HEK293 (cell line): ENCODE results near the gene SHE.

Experiments
- CTCF ChIA-PET: fragments of 350-600 bp; formaldehyde crosslinking; extraction: SDS; loops from one replicate; lab custom pipeline; 2021; ENCODE audit warnings: antibody characterized with exemption; lab: Yijun Ruan, JAX
- POLR2A ChIA-PET: fragments of 300-600 bp; formaldehyde crosslinking; extraction: SDS; loops from one replicate; lab custom pipeline; 2020; ENCODE audit warnings: antibody characterized with exemption, inconsistent platforms; lab: Yijun Ruan, JAX
- H3K27ac ChIP-seq: fragments of 200-500 bp; sonication (Bioruptor generic); 2 replicates; pipeline ENCODE4 v1.5.1; 2014; ENCODE audit warnings: low read depth, low read length, control low read depth, inconsistent platforms; ENCODE audit errors: extremely low read depth
- H3K36me3 ChIP-seq, 2 experiments: fragments of 200-500 bp in 1 of 2; sonication (Bioruptor generic) in 1 of 2; 1 replicate in 1 of 2; 2 replicates in 1 of 2; pipeline ENCODE4 v1.5.1; 2014 to 2017; ENCODE audit warnings: inconsistent platforms in 2 of 2, low read length in 2 of 2; ENCODE audit not compliant: control insufficient read depth in 2 of 2, insufficient read depth in 1 of 2
- H3K4me1 ChIP-seq: fragments of 200-500 bp; sonication (Bioruptor generic); 2 replicates; pipeline ENCODE4 v1.5.1; 2014; ENCODE audit warnings: mild to moderate bottlenecking, low read length, inconsistent platforms; ENCODE audit not compliant: control insufficient read depth, insufficient read depth
- H3K4me3 ChIP-seq: 2 replicates; pipeline ENCODE4 v1.5.1; 2011; ENCODE audit warnings: low read depth, mild to moderate bottlenecking, control low read depth, low read length, moderate library complexity
- H3K9me3 ChIP-seq: fragments of 200-500 bp; sonication (Bioruptor generic); 2 replicates; pipeline ENCODE4 v1.5.1; 2014; ENCODE audit warnings: low read depth, low read length, inconsistent platforms; ENCODE audit not compliant: control insufficient read depth, insufficient read depth
- FEZF1 ChIP-seq: fragments of 450-650 bp; formaldehyde crosslinking; IDR thresholded peaks from 2 replicates; pipeline ENCODE4 v1.5.1; 2016; ENCODE audit warnings: missing biosample characterization, missing genetic modification characterization
- GFI1B ChIP-seq: fragments of 450-650 bp; formaldehyde crosslinking; IDR thresholded peaks from 2 replicates; pipeline ENCODE4 v1.5.1; 2016; ENCODE audit warnings: missing biosample characterization, missing genetic modification characterization
- MYNN ChIP-seq: fragments of 450-650 bp; formaldehyde crosslinking; IDR thresholded peaks from 2 replicates; pipeline ENCODE4 v1.5.1; 2016; ENCODE audit warnings: missing biosample characterization, missing genetic modification characterization, borderline replicate concordance
- OSR2 ChIP-seq: fragments of 450-650 bp; formaldehyde crosslinking; IDR thresholded peaks from 2 replicates; pipeline ENCODE4 v1.5.1; 2016; ENCODE audit warnings: missing biosample characterization, missing genetic modification characterization
- SALL2 ChIP-seq: fragments of 450-650 bp; formaldehyde crosslinking; IDR thresholded peaks from 2 replicates; pipeline ENCODE4 v1.5.0; 2017; ENCODE audit warnings: missing biosample characterization, mild to moderate bottlenecking, missing genetic modification characterization, borderline replicate concordance
- WT1 ChIP-seq: fragments of 450-650 bp; formaldehyde crosslinking; IDR thresholded peaks from 2 replicates; pipeline ENCODE4 v1.5.1; 2016; ENCODE audit warnings: missing biosample characterization, missing genetic modification characterization
- YY2 ChIP-seq: fragments of 450-650 bp; formaldehyde crosslinking; IDR thresholded peaks from 2 replicates; pipeline ENCODE4 v1.5.1; 2016; ENCODE audit warnings: missing biosample characterization, missing genetic modification characterization
- ZBTB8A ChIP-seq: fragments of 450-650 bp; formaldehyde crosslinking; IDR thresholded peaks from 2 replicates; pipeline ENCODE4 v1.5.1; 2016; ENCODE audit warnings: missing biosample characterization, missing genetic modification characterization
- ZFHX2 ChIP-seq: fragments of 450-650 bp; formaldehyde crosslinking; conservative IDR thresholded peaks from 2 replicates; pipeline ENCODE4 v1.5.1; 2016; ENCODE audit warnings: missing biosample characterization, missing genetic modification characterization
- ZFP69B ChIP-seq: fragments of 450-650 bp; formaldehyde crosslinking; IDR thresholded peaks from 2 replicates; pipeline ENCODE4 v1.5.1; 2016; ENCODE audit warnings: missing biosample characterization, missing genetic modification characterization
- ZIC2 ChIP-seq: fragments of 450-650 bp; formaldehyde crosslinking; IDR thresholded peaks from 2 replicates; pipeline ENCODE4 v1.5.1; 2016; ENCODE audit warnings: missing biosample characterization, missing genetic modification characterization
- ZNF121 ChIP-seq: fragments of 450-650 bp; formaldehyde crosslinking; IDR thresholded peaks from 2 replicates; pipeline ENCODE4 v1.5.1; 2016; ENCODE audit warnings: missing biosample characterization, missing genetic modification characterization
- ZNF23 ChIP-seq: fragments of 450-650 bp; formaldehyde crosslinking; IDR thresholded peaks from 2 replicates; pipeline ENCODE4 v1.5.1; 2016; ENCODE audit warnings: missing biosample characterization, missing genetic modification characterization, borderline replicate concordance
- ZNF366 ChIP-seq: fragments of 450-650 bp; formaldehyde crosslinking; conservative IDR thresholded peaks from 2 replicates; pipeline ENCODE4 v1.5.1; 2016; ENCODE audit warnings: missing biosample characterization, missing genetic modification characterization
- ZNF404 ChIP-seq: fragments of 450-650 bp; formaldehyde crosslinking; IDR thresholded peaks from 2 replicates; pipeline ENCODE4 v1.5.1; 2017; ENCODE audit warnings: missing biosample characterization, missing genetic modification characterization
- ZNF48 ChIP-seq: fragments of 450-650 bp; formaldehyde crosslinking; IDR thresholded peaks from 2 replicates; pipeline ENCODE4 v1.5.1; 2016; ENCODE audit warnings: missing biosample characterization, missing genetic modification characterization
- ZNF596 ChIP-seq: fragments of 450-650 bp; IDR thresholded peaks from 2 replicates; pipeline ENCODE4 v1.5.0; 2018; ENCODE audit warnings: missing biosample characterization, mild to moderate bottlenecking, missing genetic modification characterization, moderate library complexity
- ZNF623 ChIP-seq: fragments of 450-650 bp; formaldehyde crosslinking; IDR thresholded peaks from 2 replicates; pipeline ENCODE4 v1.5.1; 2016; ENCODE audit warnings: missing biosample characterization, missing genetic modification characterization
- ZNF660 ChIP-seq: fragments of 450-650 bp; IDR thresholded peaks from 2 replicates; pipeline ENCODE4 v1.5.1; 2018; ENCODE audit warnings: missing biosample characterization, mild to moderate bottlenecking, missing genetic modification characterization
- ZNF76 ChIP-seq: fragments of 450-650 bp; formaldehyde crosslinking; IDR thresholded peaks from 2 replicates; pipeline ENCODE4; 2016; ENCODE audit warnings: low read depth, missing biosample characterization, missing genetic modification characterization, borderline replicate concordance
- ZNF776 ChIP-seq: fragments of 450-650 bp; formaldehyde crosslinking; IDR thresholded peaks from 2 replicates; pipeline ENCODE4 v1.5.0; 2017; ENCODE audit warnings: missing biosample characterization, missing genetic modification characterization, borderline replicate concordance
- ZNF777 ChIP-seq: fragments of 450-650 bp; formaldehyde crosslinking; IDR thresholded peaks from 2 replicates; pipeline ENCODE4 v1.5.1; 2017; ENCODE audit warnings: missing biosample characterization, missing genetic modification characterization, borderline replicate concordance
- ZNF785 ChIP-seq: fragments of 450-650 bp; formaldehyde crosslinking; IDR thresholded peaks from 2 replicates; pipeline ENCODE4 v1.5.1; 2016; ENCODE audit warnings: missing biosample characterization, missing genetic modification characterization
- TF ChIP-seq, protein P1 (sequence below): fragments of 450-650 bp; formaldehyde crosslinking; IDR thresholded peaks from 2 replicates; pipeline ENCODE4 v1.5.1; 2016; ENCODE audit warnings: missing biosample characterization, missing genetic modification characterization, low read depth
- TF ChIP-seq, protein P2 (sequence below): fragments of 450-650 bp; formaldehyde crosslinking; IDR thresholded peaks from 2 replicates; pipeline ENCODE4 v1.5.1; 2016; ENCODE audit warnings: missing biosample characterization, missing genetic modification characterization
- TF ChIP-seq, protein P3 (sequence below): fragments of 450-650 bp; formaldehyde crosslinking; IDR thresholded peaks from 2 replicates; pipeline ENCODE4 v1.5.1; 2016; ENCODE audit warnings: missing biosample characterization, missing genetic modification characterization

SHE gene

DNA sequence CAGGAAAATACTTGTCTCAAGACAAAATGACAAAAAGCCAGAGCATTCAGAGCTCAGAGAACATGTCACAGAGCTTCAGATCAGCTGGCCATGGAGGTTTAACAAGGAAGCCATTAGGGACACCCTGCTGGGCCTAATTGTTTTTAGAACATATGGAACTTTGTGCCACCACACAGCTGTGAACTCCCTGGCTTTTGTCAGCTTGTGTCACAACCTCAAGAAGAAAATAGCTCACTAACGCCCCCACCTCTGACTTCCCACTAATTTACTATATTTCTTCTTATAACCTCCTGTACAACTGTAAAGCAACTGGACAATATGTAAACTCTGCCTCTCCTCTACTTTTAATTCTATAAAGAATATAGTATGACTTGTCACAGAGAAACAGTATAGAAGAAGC is 21.2 kb downstream of the SHE start:
- 0 out of 2 replicates have a peak, but pooled peaks have one; percentile 31 for TF ChIP-seq FEZF1 (tag by site-specific recombination)
- TF ChIP-seq ZIC2 (tag by site-specific recombination), result peak; percentile 28; the same call in 1 of the 2 replicates
- TF ChIP-seq SALL2, result no peak
- TF ChIP-seq, protein P1, sequence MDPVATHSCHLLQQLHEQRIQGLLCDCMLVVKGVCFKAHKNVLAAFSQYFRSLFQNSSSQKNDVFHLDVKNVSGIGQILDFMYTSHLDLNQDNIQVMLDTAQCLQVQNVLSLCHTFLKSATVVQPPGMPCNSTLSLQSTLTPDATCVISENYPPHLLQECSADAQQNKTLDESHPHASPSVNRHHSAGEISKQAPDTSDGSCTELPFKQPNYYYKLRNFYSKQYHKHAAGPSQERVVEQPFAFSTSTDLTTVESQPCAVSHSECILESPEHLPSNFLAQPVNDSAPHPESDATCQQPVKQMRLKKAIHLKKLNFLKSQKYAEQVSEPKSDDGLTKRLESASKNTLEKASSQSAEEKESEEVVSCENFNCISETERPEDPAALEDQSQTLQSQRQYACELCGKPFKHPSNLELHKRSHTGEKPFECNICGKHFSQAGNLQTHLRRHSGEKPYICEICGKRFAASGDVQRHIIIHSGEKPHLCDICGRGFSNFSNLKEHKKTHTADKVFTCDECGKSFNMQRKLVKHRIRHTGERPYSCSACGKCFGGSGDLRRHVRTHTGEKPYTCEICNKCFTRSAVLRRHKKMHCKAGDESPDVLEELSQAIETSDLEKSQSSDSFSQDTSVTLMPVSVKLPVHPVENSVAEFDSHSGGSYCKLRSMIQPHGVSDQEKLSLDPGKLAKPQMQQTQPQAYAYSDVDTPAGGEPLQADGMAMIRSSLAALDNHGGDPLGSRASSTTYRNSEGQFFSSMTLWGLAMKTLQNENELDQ (tag by site-specific recombination), result no peak
- 0 out of 2 replicates have a peak, but pooled peaks have one; percentile 11 for TF ChIP-seq ZNF623 (tag by site-specific recombination)
- TF ChIP-seq YY2 (tag by site-specific recombination), result 0 out of 2 replicates have a peak, but pooled peaks have one; percentile 35
- TF ChIP-seq OSR2, result peak; percentile 48; the same call in 1 of the 2 replicates
- 0 out of 2 replicates have a peak, but pooled peaks have one; percentile 10 for TF ChIP-seq ZFHX2 (tag by site-specific recombination)
- peak; percentile 59; the same call in 1 of the 2 replicates for TF ChIP-seq ZNF660
- CTCF ChIA-PET, result interaction anchor here (0.5 to 11.0 kb wide), 30 partner anchors 9 to 598 kb away, joined by 3 to 205 read pairs (median 4); partner anchors contain the start of gene EFNA3
- H3K36me3 ChIP-seq, result no peaks in the 10 kb centered on the region
- H3K9me3 ChIP-seq, result no peaks in the 10 kb centered on the region
- H3K4me3 ChIP-seq, result no peak overlapping the region
- no peak overlapping the region for H3K27ac ChIP-seq
- POLR2A ChIA-PET, result interaction anchor here (0.6 to 0.8 kb wide), 2 partner anchors 73 to 753 kb away, joined by 3 to 4 read pairs; no protein-coding TSS in a partner anchor
- peaks cover 3% of the 10 kb centered on the region; the same call in 1 of the 2 replicates for H3K4me1 ChIP-seq

DNA sequence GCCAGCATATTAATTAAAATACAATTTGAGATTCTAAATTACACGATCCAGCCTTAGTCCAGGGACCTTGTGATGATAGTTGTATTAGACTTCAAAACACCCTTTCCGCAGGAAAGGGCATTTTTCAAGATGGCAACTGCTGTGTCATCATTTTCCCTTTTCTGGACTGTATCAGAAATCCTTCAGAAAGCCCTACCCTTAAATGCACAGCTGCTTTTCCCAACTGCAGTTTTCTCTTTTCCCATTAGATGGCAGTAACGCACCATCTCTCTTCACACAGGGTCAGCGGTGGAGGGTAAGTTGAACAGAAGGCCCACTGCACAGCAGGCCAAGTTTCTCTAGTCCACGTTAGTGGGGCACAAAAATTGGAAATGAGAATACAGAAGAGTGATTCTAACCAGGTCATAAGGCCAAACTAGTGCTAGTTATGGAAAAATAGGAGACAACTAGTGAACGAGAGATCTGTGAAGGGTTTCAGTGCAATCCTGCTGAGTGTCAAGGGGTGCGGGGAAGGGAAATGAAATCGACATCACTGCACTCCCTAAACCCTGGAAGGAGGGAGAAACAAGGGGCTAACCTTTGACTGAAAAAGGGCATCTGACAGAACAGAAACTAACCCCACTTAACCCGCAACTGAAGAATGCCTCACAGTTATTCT is 22.3 kb downstream of the SHE start:
- Histone ChIP-seq H3K9me3 (no peaks in the 10 kb centered on the region), H3K36me3 (no peaks in the 10 kb centered on the region), H3K27ac (no peak overlapping the region), H3K4me3 (no peak overlapping the region), H3K4me1 (peaks cover 3% of the 10 kb centered on the region; the same call in 1 of the 2 replicates)
- POLR2A ChIA-PET, result interaction anchor here (0.6 to 1.8 kb wide), 2 partner anchors 67 to 131 kb away, joined by 4 to 9 read pairs; no protein-coding TSS in a partner anchor
- CTCF ChIA-PET, result interaction anchor here (0.5 to 11.0 kb wide), 40 partner anchors 10 to 794 kb away, joined by 3 to 205 read pairs (median 4); partner anchors contain the start of genes EFNA3, IL6R and PMVK
- TF ChIP-seq, protein P1 (tag by site-specific recombination), result no peak
- TF ChIP-seq, protein P2, sequence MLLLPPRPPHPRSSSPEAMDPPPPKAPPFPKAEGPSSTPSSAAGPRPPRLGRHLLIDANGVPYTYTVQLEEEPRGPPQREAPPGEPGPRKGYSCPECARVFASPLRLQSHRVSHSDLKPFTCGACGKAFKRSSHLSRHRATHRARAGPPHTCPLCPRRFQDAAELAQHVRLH (tag by site-specific recombination), result no peak
- TF ChIP-seq WT1 (tag by site-specific recombination), result no peak
- TF ChIP-seq GFI1B (tag by site-specific recombination), result no peak
- TF ChIP-seq ZNF777, result no peak
- no peak for TF ChIP-seq ZNF776 (tag by site-specific recombination)
- no peak for TF ChIP-seq MYNN
- TF ChIP-seq, protein P3, sequence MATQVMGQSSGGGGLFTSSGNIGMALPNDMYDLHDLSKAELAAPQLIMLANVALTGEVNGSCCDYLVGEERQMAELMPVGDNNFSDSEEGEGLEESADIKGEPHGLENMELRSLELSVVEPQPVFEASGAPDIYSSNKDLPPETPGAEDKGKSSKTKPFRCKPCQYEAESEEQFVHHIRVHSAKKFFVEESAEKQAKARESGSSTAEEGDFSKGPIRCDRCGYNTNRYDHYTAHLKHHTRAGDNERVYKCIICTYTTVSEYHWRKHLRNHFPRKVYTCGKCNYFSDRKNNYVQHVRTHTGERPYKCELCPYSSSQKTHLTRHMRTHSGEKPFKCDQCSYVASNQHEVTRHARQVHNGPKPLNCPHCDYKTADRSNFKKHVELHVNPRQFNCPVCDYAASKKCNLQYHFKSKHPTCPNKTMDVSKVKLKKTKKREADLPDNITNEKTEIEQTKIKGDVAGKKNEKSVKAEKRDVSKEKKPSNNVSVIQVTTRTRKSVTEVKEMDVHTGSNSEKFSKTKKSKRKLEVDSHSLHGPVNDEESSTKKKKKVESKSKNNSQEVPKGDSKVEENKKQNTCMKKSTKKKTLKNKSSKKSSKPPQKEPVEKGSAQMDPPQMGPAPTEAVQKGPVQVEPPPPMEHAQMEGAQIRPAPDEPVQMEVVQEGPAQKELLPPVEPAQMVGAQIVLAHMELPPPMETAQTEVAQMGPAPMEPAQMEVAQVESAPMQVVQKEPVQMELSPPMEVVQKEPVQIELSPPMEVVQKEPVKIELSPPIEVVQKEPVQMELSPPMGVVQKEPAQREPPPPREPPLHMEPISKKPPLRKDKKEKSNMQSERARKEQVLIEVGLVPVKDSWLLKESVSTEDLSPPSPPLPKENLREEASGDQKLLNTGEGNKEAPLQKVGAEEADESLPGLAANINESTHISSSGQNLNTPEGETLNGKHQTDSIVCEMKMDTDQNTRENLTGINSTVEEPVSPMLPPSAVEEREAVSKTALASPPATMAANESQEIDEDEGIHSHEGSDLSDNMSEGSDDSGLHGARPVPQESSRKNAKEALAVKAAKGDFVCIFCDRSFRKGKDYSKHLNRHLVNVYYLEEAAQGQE, result no peak
- no peak for TF ChIP-seq ZNF48
- TF ChIP-seq ZNF366, result no peak
- no peak for TF ChIP-seq ZNF23 (tag by site-specific recombination)
- no peak for TF ChIP-seq ZFP69B (tag by site-specific recombination)
- peak; percentile 48 for TF ChIP-seq ZBTB8A (tag by site-specific recombination)
- no peak for TF ChIP-seq ZNF404
- peak; percentile 50; the same call in 1 of the 2 replicates for TF ChIP-seq ZNF121 (tag by site-specific recombination)
- no peak for TF ChIP-seq ZNF596
- no peak for TF ChIP-seq ZNF785 (tag by site-specific recombination)
- no peak for TF ChIP-seq ZNF76 (tag by site-specific recombination)
